ENCODE data around the gene ZDHHC12. TPM values are rescaled to one million over a fixed set of nuclear protein-coding genes. Genes with fewer than 3 reads are reported as not detected.
A peak's percentile ranks its signal among the peaks of the same experiment; 100 is the strongest.

Gene ZDHHC12
- total and polyA plus RNA-seq, 10 of the 15 experiments (the other 5 are each of a cell fraction or from before 2014, with no cell fraction given): 0.95 to 146 (median 49.9) TPM

DNA sequence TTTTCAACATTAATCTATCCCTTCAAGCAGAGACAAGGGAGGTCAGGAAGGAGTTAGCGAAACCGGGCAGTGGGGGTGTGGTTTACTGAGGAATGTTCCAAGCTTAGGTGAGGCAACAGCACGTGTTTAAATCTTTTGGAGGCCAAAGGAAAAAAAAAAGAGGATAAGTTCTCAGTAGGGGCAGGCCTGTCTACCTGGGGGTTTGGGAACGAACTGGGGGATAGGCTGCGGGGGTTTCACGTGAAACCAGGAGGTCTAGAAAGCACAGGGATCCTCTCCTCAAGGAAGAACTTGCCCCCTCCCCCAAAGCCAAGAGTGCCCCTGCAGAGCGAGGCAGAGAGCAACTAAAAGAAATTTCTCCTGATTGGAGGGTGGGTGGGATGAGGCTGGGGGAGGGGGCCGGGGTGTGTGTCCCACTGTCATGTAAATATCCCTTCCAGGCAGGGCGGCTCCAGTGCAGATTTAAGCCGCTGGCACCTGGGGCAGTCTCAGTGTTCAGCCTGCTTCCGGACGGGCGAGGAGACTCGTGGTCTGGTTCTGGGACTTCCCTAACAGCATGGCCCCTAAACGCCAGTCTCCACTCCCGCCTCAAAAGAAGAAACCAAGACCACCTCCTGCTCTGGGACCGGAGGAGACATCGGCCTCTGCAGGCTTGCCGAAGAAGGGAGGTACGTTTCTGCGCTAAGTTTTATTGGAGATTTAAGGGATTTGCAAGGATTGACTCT, 40.4 kb downstream of the ZDHHC12 start (continued):
- TF ChIP-seq, protein P1, sequence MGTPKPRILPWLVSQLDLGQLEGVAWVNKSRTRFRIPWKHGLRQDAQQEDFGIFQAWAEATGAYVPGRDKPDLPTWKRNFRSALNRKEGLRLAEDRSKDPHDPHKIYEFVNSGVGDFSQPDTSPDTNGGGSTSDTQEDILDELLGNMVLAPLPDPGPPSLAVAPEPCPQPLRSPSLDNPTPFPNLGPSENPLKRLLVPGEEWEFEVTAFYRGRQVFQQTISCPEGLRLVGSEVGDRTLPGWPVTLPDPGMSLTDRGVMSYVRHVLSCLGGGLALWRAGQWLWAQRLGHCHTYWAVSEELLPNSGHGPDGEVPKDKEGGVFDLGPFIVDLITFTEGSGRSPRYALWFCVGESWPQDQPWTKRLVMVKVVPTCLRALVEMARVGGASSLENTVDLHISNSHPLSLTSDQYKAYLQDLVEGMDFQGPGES (IDR thresholded peaks at IDR 0.05): no peak
- TF ChIP-seq, protein P2, sequence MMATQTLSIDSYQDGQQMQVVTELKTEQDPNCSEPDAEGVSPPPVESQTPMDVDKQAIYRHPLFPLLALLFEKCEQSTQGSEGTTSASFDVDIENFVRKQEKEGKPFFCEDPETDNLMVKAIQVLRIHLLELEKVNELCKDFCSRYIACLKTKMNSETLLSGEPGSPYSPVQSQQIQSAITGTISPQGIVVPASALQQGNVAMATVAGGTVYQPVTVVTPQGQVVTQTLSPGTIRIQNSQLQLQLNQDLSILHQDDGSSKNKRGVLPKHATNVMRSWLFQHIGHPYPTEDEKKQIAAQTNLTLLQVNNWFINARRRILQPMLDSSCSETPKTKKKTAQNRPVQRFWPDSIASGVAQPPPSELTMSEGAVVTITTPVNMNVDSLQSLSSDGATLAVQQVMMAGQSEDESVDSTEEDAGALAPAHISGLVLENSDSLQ (IDR thresholded peaks at IDR 0.05): no peak
- TF ChIP-seq SP1 (IDR thresholded peaks at IDR 0.05; ENCODE audit: low read depth, low read length): no peak
- TF ChIP-seq NR2C2 (IDR thresholded peaks at IDR 0.05; ENCODE audit: borderline replicate concordance, control insufficient read depth, insufficient read length, low read depth): no peak
- TF ChIP-seq ZNF207 (IDR thresholded peaks at IDR 0.05; ENCODE audit: borderline replicate concordance): no peak
- no peak for TF ChIP-seq CHD2 (IDR thresholded peaks at IDR 0.05; ENCODE audit: borderline replicate concordance, low read depth, low read length)
- TF ChIP-seq TBL1XR1 (IDR thresholded peaks at IDR 0.05; ENCODE audit: low read depth, low read length): no peak
- no peak for TF ChIP-seq KAT2A (conservative IDR thresholded peaks at IDR 0.05; ENCODE audit: control insufficient read depth, low read depth, low read length)
- no peak; the same call in 1 of the 2 replicates for TF ChIP-seq HCFC1 (IDR thresholded peaks at IDR 0.05; ENCODE audit: low read length)
- TF ChIP-seq POLR2AphosphoS5 (IDR thresholded peaks at IDR 0.05; ENCODE audit: low read length): peak; percentile 83; the same call in 1 of the 2 replicates
- TF ChIP-seq IKZF1 (conservative IDR thresholded peaks at IDR 0.05): no peak

DNA sequence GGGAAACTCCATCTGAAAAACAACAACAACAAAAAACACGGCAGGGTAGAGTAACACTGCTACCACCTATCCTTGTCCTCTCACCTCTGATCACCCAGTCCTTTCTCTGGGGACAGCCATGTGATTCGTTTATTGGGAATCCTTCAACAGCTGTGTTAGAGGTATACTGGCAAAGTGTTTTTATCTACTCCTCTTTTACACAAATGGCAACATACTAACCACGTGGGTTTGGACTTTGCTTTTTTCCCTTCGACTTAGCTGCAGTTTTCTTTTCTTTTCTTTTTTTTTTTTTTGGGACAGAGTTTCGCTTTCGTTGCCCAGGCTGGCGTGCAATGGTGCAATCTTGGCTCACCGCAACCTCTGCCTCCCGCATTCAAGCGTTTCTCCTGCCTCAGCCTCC, 46.1 kb downstream of the ZDHHC12 start:
- Histone ChIP-seq H3K9ac (ENCODE audit: control insufficient read depth, insufficient read depth, low read length) (no peak overlapping the region), H3K36me3 (ENCODE audit: control insufficient read depth in 2 of 2, insufficient read depth in 2 of 2, low read length in 1 of 2) (0 out of 4 replicates have a peak, but pooled peaks cover 0 to 4% of the 10 kb centered on the region in 2 experiments), H2AFZ (ENCODE audit: control insufficient read depth, low read depth, low read length) (no peak overlapping the region), H3K27me3 (replicated peaks in 1 of 2; ENCODE audit: control insufficient read depth in 2 of 2, insufficient read depth in 2 of 2, low read length in 1 of 2) (no peaks in the 10 kb centered on the region), H3K4me3 (no peak overlapping the region), H3K4me2 (ENCODE audit: control insufficient read depth, insufficient read depth) (no peak overlapping the region), H4K20me1 (ENCODE audit: control insufficient read depth, insufficient read depth) (no peaks in the 10 kb centered on the region), H3K79me2 (ENCODE audit: control insufficient read depth, insufficient read depth, low read length) (peaks cover 13% of the 10 kb centered on the region), H3K27ac (ENCODE audit: control insufficient read depth, insufficient read depth) (no peak overlapping the region), H3K4me1 (ENCODE audit: control insufficient read depth, insufficient read depth, low read length) (no peaks in the 10 kb centered on the region), H3K9me3 (replicated peaks; ENCODE audit: control insufficient read depth, insufficient read depth, low read length) (no peaks in the 10 kb centered on the region)
- RAD21 ChIA-PET (ENCODE audit: unreplicated experiment): no interaction called here
- TF ChIP-seq YBX1 (IDR thresholded peaks at IDR 0.05) (no peak), IRF4 (IDR thresholded peaks at IDR 0.05; ENCODE audit: low read depth, low read length) (no peak), IKZF1 (conservative IDR thresholded peaks at IDR 0.05) (no peak), CREM (IDR thresholded peaks at IDR 0.05; ENCODE audit: low read depth) (no peak)
- no peak for ATAC-seq
- no peak for FAIRE-seq
- CTCF ChIA-PET: no interaction called here
- intact Hi-C loops (cut with micrococcal nuclease; ENCODE audit: unreplicated experiment): no loop called here
- no TSS peak for BruUV-seq (replicated peaks)
- 87% methylated on average over 5 of the region's 10 CpGs for WGBS (ENCODE audit: insufficient coverage, insufficient replicate concordance, low lambda C conversion rate, missing lambda C conversion rate)
- DNase-seq (ENCODE audit: low read depth, low spot score): no peak
- POLR2A ChIA-PET: interaction anchor here (0.6 kb wide), 1 partner anchor 16 kb away, joined by 3 read pairs; no protein-coding TSS in a partner anchor
- SMC1A ChIA-PET (ENCODE audit: uncharacterized antibody, unreplicated experiment): interaction anchor here (0.6 to 0.7 kb wide), 3 partner anchors 31 to 225 kb away, joined by 3 read pairs; no protein-coding TSS in a partner anchor
- in situ Hi-C loops (cut with MboI): no loop called here
